Activated CD4-positive, alpha-beta T cell treated with anti-CD3 and anti-CD28 coated beads, Interleukin-2, Interleukin-4, amounts not matched to agents 100 ng/mL and 50 ng/mL, durations not matched to agents 16 hours and 8 hours (primary cell): ENCODE data around the gene AIFM3.
"Not testable (repeated sequence)": the region's sequence is repeated elsewhere in the genome, so short reads cannot be mapped to it uniquely, and the experiment has no call there.

Experiments
- DNase-seq: peaks from one replicate; pipeline ENCODE4 v3.0.0-alpha.2; 2020; ENCODE audit warnings: low spot score

Gene AIFM3

GRCh38 chr22:20940904-20941385, 26.1 kb upstream of the AIFM3 start:
- no peak for DNase-seq

- not testable (repeated sequence) for DNase-seq
These were observed 24.7 kb upstream of the AIFM3 start for GRCh38 chr22:20942203-20942902.

GRCh38 chr22:20943104-20943933, 23.7 kb upstream of the AIFM3 start:
- DNase-seq, result no peak

GRCh38 chr22:20944042-20944441, 23.0 kb upstream of the AIFM3 start:
- no peak for DNase-seq

- DNase-seq, result no peak
These were observed 21.5 kb upstream of the AIFM3 start for GRCh38 chr22:20945578-20945934.

GRCh38 chr22:20946080-20946986, 20.7 kb upstream of the AIFM3 start:
- no peak for DNase-seq

GRCh38 chr22:20946991-20947390, 20.1 kb upstream of the AIFM3 start:
- no peak for DNase-seq

- no peak for DNase-seq
These were observed 18.6 kb upstream of the AIFM3 start for GRCh38 chr22:20948450-20948849.

- DNase-seq, result no peak
These were observed 18.1 kb upstream of the AIFM3 start for GRCh38 chr22:20948989-20949388.

GRCh38 chr22:20949698-20950183, 17.3 kb upstream of the AIFM3 start:
- DNase-seq, result no peak

GRCh38 chr22:20951151-20951931, 15.7 kb upstream of the AIFM3 start:
- DNase-seq, result no peak

- no peak for DNase-seq
These were observed 15.1 kb upstream of the AIFM3 start for GRCh38 chr22:20951932-20952380.

GRCh38 chr22:20952544-20953341, 14.3 kb upstream of the AIFM3 start:
- no peak for DNase-seq

GRCh38 chr22:20953342-20953608, 13.8 kb upstream of the AIFM3 start:
- DNase-seq, result no peak

GRCh38 chr22:20953668-20954500, 13.2 kb upstream of the AIFM3 start:
- no peak for DNase-seq

- no peak for DNase-seq
These were observed 11.5 kb upstream of the AIFM3 start for GRCh38 chr22:20955548-20955947.

- no peak for DNase-seq
These were observed 10.6 kb upstream of the AIFM3 start for GRCh38 chr22:20956258-20957101.

GRCh38 chr22:20957102-20957682, 9.9 kb upstream of the AIFM3 start:
- DNase-seq, result no peak
